ENCODE results near the gene DLK1.

DNA sequence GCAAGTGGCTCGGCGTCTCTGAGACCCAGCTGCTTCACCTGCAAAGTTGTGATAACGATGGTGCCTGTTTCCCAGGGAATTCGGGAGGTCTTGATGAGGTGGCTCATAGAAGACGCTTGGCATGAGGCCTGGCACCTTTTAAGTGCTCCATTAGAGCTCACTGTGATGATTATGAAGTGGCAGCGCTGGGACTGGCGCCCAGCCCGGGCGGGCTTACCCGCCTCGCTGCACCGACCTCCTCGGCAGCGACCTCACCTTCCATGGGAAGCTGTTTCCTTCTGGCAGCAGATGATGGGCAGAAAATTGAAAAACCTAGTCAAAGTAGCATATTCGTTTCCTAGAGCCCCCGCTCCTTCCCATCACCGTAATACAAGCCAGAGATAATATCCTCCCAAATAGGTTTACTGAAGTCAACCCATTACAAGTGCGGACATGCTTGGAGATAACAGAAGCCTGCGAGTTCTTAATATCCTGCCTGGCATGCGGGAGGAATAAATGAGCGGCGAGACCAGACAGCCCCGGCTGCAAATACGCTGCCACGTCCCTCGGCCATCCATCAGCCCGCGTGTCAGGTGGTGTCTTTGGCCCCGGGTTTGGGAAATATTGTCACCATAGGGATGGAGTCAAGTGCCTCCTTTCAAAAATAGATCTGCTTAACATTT is 35.2 kb upstream of the DLK1 start:
- no peak for TF ChIP-seq POLR2A (IDR thresholded peaks at IDR 0.05)
- TF ChIP-seq, protein P1, sequence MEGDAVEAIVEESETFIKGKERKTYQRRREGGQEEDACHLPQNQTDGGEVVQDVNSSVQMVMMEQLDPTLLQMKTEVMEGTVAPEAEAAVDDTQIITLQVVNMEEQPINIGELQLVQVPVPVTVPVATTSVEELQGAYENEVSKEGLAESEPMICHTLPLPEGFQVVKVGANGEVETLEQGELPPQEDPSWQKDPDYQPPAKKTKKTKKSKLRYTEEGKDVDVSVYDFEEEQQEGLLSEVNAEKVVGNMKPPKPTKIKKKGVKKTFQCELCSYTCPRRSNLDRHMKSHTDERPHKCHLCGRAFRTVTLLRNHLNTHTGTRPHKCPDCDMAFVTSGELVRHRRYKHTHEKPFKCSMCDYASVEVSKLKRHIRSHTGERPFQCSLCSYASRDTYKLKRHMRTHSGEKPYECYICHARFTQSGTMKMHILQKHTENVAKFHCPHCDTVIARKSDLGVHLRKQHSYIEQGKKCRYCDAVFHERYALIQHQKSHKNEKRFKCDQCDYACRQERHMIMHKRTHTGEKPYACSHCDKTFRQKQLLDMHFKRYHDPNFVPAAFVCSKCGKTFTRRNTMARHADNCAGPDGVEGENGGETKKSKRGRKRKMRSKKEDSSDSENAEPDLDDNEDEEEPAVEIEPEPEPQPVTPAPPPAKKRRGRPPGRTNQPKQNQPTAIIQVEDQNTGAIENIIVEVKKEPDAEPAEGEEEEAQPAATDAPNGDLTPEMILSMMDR (IDR thresholded peaks at IDR 0.05 in 4 of 5, conservative IDR thresholded peaks at IDR 0.05 in 1 of 5): no peak
